GM21723 (cell line): ENCODE data around the gene ZNF384.
"Not testable (repeated sequence)": the region's sequence is repeated elsewhere in the genome, so short reads cannot be mapped to it uniquely, and the experiment has no call there.

Experiments
- ATAC-seq: cut with Tn5 transposase; IDR thresholded peaks from one replicate; pipeline ENCODE4 v1.9.1; 2021; ENCODE audit warnings: mild to moderate bottlenecking, moderate library complexity; ENCODE audit not compliant: unreplicated experiment

ZNF384 gene

DNA sequence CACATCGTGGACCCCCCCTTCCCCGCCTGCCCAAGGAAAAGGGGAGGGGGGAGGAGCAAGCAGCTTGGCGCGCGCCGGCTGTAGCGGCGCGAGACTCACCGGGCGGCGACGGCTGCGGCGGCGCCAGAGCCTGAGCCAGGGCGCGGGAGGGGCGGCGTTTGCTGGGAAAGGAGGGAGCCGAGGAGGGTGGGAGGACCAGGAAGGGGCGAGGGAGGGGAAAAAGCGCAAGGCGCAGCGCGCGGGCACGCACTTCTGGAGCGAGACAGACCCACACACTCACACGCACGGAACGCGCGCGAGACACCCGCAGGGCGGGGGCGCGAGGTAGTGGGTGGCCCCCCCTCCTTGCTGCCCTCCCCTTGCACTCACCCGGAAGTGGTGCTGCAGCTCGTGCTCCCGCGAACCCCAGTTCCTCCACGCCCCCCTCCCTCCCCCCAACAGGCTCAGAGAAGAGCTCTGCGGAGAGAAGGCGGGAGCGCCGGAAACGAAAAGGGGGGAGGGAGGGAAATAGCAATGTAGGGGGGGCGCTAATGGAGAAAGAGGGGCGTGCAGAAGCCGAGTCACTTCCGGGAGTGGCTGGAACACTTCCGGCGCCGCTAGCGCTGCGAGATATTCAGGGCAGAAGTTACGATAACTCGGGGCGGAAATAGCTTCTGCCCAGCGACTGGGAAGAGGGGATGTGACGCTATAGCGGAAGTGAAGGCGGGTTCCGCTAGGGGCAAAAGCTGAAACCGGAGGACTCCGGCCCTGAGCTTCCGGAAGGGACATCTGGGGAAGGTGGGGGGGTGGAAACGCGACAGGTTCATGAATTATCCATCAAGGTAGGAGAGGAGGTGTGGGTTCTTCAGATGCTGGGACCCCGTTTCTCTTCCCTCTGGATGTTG lies at the start of gene ZNF384:
Gene ZNF384 (minus strand): TSS at position 377 of the 884 bp plus-strand sequence. CDS start 9,855 bp downstream, outside the sequence.
- peak; percentile 86 for ATAC-seq

DNA sequence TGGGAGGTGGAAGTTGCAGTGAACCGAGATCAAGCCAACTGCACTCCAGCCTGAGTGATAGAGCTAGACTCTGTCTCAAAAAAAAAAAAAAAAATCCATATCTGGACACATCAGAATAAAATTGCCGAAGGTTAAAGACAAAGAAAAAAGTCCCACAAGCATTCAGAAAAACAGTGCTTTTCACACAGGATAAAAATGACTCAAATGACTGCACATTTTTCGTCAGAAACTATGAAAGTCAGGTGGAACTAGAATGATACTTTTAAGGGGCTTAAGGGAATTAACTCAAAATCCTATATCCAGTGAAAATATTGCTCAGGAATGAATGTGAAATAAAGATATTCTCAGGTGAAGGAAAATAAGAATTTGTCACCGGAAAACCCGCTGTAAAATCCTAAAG lies 47.6 kb upstream of the ZNF384 start:
- no peak for ATAC-seq

DNA sequence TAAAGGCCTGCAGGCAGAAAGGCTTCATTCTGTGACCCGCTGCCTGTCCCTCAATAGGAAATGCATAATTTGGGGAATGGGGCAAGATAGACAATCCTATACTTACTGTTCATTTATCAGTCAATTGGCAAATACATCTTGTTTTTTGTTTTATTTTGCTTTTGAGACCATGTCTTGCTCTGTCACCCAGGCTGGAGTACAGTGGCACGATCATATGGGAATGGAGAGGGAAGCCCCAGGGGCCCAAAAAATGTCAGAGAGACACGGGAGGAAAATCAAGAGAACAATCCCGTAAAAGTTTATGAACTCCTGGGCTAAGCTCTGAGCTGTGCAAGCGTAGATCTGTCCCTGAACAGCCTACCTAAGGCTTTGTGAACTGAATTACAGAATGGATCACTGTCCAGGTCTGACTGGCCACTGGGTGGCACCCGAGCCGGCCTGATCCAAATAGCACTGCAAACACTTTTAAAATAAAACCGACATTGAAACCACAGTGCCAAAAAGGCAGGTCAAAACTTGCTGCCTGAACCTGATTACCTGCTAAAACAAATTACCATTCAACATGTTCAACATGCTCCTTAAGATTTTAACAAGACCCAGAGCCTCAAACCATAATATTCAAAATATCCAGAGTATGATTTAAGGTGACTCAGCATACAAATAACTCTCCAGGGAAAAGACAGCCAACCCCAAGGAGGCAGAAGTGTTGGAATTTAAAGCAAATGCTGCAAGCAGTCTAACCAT lies 46.4 kb upstream of the ZNF384 start:
- ATAC-seq, result no peak

DNA sequence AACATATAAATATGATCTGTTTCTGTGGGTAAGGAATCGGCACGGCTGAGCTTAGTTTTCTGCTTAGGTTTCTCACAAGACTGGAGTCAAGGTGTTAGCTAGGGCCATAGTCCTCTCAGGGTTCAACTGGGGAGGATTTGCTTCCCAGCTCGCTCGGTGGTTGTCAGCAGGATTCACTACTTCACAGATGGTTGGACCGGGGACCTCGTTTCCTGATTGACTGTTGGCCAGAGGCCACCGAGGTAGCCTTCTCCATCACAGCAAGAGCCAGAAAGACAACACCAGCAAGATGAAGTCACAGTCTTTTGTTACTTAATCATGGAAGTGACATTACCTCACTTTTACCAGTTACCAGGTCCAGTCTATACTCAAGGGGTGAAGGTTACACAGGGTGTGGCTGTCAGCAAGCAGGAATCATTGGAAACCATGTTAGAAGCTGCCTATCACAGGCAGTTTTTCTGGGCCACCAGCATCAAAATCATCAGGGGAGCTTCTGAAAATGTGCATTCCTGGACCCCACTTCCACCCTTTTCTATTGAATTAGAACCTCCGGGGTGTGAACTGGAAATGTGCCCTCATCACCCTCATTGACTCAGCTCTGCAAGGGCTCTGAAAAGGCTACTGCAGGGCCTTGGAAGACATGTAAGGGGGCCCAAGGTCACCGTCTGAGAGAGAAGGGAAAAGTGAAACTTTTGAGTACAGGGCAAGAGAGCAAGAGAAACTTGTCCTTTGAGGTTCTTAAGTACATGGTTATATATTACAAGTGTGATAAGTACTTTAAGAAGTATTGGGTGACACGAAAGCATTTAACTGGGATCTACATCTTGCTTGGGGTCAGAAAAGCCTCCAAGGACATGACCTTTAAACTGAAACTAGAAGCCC lies 45.6 kb upstream of the ZNF384 start:
- no peak for ATAC-seq

DNA sequence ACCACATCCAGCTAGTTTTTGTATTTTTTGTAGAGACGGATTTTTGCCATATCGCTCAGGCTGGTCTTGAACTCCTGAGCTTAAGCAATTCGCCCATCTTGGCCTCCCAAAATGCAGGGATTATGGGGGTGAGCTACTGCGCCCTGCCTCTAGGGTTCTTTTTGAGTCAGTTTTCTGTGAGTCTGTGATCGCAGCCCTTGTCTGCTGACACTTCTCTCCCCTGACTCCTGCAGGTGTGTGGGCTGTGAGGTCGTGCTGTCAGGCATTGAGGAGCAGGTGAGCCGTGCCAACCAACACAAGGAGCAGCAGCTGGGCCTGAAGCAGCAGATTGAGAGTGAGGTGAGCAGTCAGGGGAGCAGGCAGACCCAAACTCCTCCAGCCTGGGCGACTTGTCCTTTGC lies 41.0 kb upstream of the ZNF384 start:
- no peak for ATAC-seq

DNA sequence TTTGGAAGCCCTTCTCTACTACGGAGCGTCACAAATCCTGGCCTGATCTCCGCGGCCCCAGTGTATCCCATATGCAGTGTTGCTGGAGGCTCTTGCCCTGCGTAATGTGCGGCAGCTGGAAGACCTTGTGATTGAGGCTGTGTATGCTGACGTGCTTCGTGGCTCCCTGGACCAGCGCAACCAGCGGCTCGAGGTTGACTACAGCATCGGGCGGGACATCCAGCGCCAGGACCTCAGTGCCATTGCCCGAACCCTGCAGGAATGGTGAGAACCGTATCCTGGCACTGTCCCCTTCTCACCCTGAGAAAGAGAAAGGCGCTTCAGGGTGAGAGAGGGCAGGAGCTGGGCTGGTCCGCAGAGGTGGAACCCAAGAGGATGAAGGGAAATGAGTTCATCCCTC lies 40.0 kb upstream of the ZNF384 start:
- no peak for ATAC-seq

DNA sequence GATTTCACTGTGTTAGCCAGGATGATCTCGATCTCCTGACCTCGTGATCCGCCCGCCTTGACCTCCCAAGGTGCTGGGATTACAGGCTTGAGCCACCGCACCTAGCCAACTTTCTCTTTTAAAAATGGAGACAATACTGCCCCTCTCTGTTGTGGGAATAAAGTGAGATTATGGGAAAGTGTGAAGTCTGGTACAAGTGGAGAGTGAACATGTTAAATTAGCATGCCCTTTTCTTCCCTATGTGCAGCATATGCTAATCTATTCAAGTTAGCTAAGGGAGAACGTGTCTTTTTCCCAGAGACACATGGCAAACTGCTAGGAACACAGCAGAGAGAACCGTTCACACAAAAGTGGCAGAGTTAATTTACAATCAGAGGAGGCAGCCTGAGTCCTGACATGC lies 36.2 kb upstream of the ZNF384 start:
- ATAC-seq, result no peak

DNA sequence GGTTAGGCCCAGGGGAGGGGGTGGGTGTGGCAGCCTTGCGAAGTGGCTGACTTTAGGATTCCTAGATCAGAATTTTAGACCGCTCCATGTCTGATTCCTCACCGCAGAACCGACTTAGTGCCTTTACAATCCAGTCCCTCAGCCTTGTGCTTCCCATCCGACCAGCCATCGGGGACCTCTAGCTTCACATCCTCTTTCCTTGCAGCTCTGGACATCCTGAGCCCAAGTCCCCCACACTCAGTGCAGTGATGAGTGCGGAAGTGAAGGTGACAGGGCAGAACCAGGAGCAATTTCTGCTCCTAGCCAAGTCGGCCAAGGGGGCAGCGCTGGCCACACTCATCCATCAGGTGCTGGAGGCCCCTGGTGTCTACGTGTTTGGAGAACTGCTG lies 35.2 kb upstream of the ZNF384 start:
- peak; percentile 31 for ATAC-seq

DNA sequence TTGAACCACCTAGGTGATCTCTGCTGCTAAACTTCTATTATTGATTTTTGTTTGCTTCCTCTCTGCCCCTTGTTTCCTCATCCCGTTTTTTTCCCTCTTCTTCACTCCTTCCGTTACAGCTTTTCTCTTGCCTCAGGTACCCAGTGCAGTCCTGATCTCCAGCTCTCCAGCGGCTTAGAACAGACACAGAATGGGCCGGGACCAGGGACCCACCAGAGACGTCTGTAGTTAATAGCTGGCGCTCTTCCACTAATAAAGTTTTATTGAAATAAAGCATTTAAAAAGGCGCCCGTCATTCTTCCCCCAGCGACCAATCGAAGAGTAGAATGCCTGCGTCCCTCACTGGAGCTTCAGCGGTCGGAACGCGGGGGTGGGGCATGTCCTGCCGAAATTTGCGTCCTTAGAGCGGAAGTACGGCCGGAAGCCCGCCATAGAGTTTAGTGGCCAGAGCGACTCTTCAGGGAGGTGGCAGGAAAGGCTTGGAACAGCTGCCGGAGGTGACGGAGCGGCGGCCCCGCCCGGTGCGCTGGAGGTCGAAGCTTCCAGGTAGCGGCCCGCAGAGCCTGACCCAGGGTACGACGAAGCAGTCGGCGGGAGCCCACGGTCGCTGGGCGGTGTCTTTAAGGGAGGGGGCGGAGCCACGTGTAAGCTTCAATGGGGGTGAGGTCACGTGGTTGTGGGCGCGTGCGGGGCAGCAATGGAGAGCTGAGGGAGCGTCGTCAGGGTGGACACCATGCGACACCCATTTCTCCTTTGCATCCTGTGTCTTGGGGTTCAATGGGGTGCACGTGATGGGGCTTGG lies 34.6 kb upstream of the ZNF384 start, which contains the start of gene COPS7A:
Gene COPS7A (plus strand): TSS at position 440 of the 802 bp plus-strand sequence. CDS start 611 bp downstream, outside the sequence.
- peak; percentile 93 for ATAC-seq

DNA sequence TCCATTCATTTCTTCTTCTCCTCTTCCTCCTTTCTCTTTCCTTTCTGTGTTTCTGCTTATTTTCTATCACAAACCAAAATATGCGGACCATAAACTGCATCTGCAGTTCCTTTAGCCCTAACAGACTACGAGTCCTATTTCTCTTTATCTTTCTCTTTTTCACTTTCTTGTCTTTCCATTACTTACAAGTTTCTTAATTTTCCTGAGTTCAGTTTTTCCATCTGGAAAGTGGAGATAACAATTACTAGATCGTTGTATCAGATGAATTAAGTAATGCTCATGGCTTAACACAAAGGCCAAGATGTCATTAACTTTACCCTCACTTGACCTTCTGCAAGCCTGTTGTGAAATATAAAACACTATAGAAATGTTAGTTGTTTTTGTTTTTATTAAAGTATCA lies 33.7 kb upstream of the ZNF384 start:
- ATAC-seq, result no peak

DNA sequence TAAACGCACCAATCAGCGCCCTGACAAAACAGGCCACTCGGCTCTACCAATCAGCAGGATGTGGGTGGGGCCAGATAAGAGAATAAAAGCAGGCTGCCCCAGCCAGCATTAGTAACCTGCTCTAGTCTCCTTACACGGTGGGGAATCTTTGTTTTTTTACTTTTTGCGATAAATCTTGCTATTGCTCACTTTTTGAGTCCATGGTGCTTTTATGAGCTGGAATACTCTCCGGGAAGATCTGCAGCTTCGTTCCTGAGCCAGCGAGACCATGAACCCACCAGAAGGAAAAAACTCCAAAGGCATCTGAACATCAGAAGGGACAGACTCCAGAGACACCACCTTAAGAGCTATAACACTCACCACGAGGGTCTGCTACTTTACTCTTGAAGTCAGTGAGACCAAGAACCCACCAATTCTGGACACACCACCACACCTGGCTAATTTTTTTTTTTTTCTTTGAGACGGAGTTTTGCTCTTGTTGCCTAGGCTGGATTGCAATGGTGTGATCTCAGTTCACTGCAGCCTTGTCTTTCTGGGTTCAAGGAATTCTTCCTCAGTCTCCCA lies 27.8 kb upstream of the ZNF384 start:
- no peak for ATAC-seq

DNA sequence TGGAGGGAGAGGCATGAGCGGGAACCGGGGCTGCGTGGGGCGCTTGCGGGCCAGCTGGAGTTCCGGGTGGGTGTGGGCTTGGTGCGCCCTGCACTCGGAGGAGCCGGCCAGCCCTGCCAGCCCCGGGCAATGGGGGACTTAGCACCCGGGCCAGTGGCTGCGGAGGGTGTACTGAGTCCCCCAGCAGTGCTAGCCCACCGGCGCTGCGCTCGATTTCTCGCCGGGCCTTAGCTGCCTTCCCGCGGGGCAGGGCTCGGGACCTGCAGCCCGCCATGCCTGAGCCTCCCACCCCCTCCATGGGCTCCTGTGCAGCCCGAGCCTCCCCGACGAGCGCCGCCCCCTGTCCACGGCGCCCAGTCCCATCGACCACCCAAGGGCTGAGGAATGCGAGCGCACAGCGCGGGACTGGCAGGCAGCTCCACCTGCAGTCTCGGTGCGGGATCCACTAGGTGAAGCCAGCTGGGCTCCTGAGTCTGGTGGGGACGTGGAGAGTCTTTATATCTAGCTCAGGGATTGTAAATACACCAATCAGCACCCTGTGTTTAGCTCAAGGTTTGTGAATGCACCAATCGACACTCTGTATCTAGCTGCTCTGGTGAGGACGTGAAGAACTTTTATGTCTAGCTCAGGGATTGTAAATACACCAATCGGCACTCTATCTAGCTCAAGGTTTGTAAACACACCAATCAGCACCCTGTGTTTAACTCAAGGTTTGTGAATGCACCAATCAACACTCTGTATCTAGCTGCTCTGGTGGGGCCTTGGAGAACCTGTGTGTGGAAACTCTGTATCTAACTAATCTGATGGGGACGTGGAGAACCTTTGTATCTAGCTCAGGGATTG lies 27.1 kb upstream of the ZNF384 start:
- ATAC-seq, result not testable (repeated sequence)

DNA sequence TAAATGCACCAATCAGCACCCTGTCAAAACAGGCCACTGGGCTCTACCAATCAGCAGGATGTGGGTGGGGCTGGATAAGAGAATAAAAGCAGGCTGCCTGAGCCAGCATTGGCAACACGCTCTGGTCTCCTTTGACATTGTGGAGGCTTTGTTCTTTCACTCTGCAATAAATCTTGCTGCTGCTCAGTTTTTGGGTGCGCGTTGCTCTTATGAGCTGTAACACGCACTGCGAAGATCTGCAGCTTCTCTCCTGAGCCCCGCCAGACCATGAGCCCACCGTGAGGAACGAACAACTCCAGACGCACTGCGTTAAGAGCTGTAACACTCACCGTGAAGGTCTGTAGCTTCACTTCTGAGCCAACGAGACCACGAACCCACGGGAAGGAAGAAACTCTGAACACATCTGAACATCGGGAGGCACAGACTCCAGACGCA lies 19.8 kb upstream of the ZNF384 start:
- no peak for ATAC-seq

DNA sequence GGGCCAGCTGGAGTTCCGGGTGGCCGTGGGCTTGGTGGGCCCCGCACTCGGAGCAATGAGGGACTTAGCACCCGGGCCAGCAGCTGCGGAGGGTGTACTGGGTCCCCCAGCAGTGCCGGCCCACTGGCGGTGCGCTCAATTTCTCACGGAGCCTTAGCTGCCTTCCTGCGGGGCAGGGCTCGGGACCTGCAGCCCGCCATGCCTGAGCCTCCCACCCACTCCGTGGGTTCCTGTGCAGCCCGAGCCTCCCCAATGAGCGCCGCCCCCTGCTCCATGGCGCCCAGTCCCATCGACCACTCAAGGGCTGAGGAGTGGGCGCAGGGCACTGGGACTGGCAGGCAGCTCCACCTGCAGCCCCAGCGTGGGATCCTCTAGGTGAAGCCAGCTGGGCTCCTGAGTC lies 19.2 kb upstream of the ZNF384 start:
- not testable (repeated sequence) for ATAC-seq

DNA sequence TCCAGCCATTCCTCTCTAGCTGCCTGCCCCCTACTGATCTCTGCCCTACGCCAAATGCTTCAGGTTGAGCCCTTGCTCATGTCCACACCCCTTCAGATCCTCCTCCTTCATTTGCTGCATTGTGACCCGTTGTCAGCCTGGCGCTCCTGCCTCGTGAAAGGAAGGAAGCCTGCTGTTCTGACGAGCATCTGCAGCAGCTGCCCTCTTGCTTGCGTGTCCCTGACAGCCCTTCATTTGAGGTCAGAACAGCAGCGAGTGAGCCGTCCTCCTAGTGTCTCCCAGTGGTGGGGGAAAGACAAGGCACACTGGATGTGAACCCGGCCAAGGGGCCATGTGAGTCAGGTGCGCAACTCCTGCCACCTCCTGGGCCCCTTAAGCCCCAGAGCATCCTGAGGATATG lies 14.5 kb upstream of the ZNF384 start:
- ATAC-seq, result no peak

DNA sequence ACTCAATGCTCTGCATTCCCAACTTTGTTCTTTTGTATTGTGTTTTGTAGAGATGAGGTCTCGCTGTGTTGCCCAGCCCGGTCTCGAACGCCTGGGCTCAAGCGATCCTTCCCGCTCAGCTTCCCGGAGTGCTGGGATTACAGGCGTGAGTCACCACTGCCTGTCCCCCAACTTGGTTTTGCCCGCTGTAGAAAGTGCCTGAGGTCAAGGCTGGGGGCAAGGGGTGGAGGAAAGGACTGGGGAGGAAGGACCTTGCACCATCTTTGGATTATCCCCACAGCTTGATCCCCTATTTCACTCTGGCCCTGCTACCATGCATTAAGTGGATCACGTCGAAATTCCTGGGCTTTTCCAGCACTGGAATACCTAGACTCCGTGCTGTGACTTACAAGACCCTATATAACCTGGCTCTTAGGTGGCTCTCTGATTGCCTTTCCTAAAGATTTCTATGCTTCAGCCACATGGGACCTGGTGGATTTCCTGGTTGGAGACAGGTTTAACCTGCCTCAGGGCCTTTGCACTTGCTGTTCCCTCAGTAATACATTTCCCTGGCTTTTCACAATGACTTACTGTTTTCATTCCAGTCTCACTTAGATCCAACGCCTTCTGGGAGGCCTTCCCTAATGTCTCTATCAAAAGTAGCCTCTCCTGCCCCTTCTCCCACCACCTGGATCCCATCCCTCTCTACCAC lies 12.0 kb upstream of the ZNF384 start:
- ATAC-seq, result no peak

DNA sequence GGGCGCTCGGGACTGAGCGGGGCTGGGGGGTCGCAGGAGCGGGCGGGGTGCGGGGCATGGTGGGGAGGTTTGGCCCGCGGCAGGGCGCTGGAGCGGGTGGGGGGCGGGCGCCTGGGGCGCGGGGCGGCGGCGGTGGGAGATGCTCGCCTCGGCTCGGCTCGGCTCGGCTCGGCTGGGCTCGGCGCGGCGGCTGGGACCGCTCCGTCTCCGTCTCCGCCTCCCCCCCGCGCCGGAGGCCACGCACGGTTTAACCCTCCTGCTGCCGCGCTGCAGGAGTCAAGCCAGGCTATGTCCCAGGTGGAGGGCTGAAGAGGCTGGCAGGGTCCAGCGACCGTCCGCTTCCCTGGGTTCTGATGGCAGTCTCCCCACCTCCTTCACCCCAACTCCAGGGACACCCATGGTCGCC lies 11.5 kb upstream of the ZNF384 start, which contains the start of gene PIANP:
Gene PIANP (minus strand): TSS at position 170 of the 406 bp plus-strand sequence. CDS start 2,754 bp downstream, outside the sequence.
- ATAC-seq, result no peak

DNA sequence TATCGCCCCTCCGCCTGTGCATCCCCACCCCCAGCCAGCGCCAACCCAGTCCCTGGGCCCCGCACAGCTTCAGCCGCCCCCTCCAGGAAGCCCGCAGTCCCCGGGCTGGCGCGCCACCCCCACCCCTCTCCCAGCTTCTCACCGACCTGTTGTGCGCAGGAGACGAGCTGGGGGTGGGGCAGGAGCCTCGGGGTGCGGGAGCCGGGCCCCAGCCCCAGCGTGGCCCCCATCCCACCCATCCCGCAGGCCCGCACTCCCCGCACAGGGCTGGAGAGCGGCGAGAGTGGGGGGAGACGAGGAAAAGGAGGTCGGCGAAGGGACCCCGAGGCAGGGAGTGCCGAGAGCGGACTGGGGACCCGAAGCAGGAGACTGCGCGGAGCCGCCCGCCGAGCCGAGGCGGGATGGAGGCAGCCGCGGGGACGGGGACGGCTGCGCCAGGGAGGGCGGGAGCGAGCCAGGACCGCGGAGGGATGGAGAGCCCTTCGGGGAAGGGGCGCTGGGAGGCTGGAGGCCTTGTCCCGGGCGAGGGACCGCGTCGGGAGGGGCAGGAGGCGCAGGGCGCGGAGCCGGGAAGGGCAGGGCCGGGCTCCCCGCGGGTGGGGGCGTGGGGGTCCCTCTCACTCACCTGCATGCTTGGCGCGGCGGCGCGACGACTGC lies 10.9 kb upstream of the ZNF384 start:
- no peak for ATAC-seq
